ENCODE measurements around the gene NFIC. TPM values are rescaled to one million over a fixed set of nuclear protein-coding genes. Genes with fewer than 3 reads are reported as not detected.
"Not testable (repeated sequence)": the region's sequence is repeated elsewhere in the genome, so short reads cannot be mapped to it uniquely, and the experiment has no call there.

NFIC gene
- total RNA-seq, 1 experiment from 2014 or later, result 75.6 TPM

DNA sequence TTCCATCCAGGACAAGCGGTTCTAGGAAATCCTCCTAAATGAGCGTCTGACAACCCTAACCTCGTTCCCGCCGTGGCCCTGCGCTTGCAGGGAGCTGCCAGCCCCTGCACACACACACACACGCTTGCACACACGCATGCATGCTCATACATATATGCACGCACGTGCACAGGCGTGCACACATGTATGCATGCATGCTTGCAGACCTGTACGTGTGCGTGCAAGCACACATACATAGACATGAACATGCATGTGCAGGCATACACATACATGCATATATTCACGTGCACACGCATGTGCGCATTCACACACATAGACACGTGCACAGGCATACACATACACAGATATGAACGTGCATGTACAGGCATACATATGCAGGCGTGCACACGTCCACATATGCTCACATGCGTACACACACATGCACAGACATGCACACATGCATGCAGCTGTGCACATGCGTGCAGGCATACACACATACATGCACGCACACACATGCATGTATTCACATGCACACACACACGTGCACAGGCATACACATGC is 78.4 kb downstream of the NFIC start:
- intact Hi-C loops (cut with micrococcal nuclease; ENCODE audit: unreplicated experiment), result no loop called here
- Histone ChIP-seq H3K27ac (no peak overlapping the region), H4K20me1 (ENCODE audit: insufficient read depth) (no peaks in the 10 kb centered on the region; the same call in 1 of the 2 replicates), H3K4me3 (no peak overlapping the region), H3K27me3 (ENCODE audit: insufficient read depth, low read depth) (no peaks in the 10 kb centered on the region), H2AFZ (no peak overlapping the region), H3K9me2 (ENCODE audit: insufficient read depth) (no peaks in the 10 kb centered on the region), H3K79me2 (ENCODE audit: low read depth) (no peaks in the 10 kb centered on the region), H3F3A (ENCODE audit: insufficient read depth, low read depth) (peaks cover 3% of the 10 kb centered on the region; the same call in 1 of the 2 replicates), H3K4me2 (no peak overlapping the region), H3K4me1 (replicated peaks; ENCODE audit: insufficient read depth) (no peaks in the 10 kb centered on the region), H3K9me3 (ENCODE audit: insufficient read depth, low read depth) (no peaks in the 10 kb centered on the region), H3K36me3 (ENCODE audit: low read depth) (no peaks in the 10 kb centered on the region)
- DNase-seq, result no peak
- ChIA-PET CTCF (no interaction called here), POLR2A (ENCODE audit: unreplicated experiment) (no interaction called here)
- BruUV-seq (replicated peaks), result no TSS peak
- TF ChIP-seq, protein P1, sequence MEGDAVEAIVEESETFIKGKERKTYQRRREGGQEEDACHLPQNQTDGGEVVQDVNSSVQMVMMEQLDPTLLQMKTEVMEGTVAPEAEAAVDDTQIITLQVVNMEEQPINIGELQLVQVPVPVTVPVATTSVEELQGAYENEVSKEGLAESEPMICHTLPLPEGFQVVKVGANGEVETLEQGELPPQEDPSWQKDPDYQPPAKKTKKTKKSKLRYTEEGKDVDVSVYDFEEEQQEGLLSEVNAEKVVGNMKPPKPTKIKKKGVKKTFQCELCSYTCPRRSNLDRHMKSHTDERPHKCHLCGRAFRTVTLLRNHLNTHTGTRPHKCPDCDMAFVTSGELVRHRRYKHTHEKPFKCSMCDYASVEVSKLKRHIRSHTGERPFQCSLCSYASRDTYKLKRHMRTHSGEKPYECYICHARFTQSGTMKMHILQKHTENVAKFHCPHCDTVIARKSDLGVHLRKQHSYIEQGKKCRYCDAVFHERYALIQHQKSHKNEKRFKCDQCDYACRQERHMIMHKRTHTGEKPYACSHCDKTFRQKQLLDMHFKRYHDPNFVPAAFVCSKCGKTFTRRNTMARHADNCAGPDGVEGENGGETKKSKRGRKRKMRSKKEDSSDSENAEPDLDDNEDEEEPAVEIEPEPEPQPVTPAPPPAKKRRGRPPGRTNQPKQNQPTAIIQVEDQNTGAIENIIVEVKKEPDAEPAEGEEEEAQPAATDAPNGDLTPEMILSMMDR (conservative IDR thresholded peaks at IDR 0.05), result no peak
- TF ChIP-seq EZH2 (IDR thresholded peaks at IDR 0.05; ENCODE audit: low read depth), result no peak

DNA sequence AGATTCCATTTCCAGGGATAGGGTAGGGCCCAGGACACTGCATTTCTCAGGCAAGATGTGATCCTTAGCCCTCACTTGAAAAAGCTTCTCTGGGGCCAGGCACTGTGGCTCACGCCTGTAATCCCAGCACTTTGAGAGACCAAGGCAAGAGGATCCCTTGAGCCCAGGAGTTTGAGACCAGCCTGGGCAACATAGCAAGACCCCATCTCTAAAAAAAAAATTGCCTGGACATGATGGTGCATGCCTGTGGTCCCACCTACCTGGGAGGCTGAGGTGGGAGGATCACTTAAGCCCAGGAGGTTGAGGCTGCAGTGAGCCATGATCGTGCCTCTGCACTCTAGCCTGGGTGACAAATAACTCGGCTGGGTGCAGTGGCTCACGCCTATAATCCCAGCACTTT is 80.3 kb downstream of the NFIC start:
- H3K4me2 ChIP-seq; H3K27me3 ChIP-seq (ENCODE audit: insufficient read depth, low read depth); BruUV-seq (replicated peaks); H3K4me3 ChIP-seq; H3K27ac ChIP-seq; H3K9me3 ChIP-seq (ENCODE audit: insufficient read depth, low read depth); DNase-seq; H3K9me2 ChIP-seq (ENCODE audit: insufficient read depth); intact Hi-C loops (cut with micrococcal nuclease; ENCODE audit: unreplicated experiment); H3K36me3 ChIP-seq (ENCODE audit: low read depth); H4K20me1 ChIP-seq (ENCODE audit: insufficient read depth); POLR2A ChIA-PET (ENCODE audit: unreplicated experiment); H3K79me2 ChIP-seq (ENCODE audit: low read depth); H2AFZ ChIP-seq; CTCF ChIA-PET; H3K4me1 ChIP-seq (replicated peaks; ENCODE audit: insufficient read depth): not testable (repeated sequence)
- H3F3A ChIP-seq (ENCODE audit: insufficient read depth, low read depth), result peaks cover 22% of the 10 kb centered on the region

DNA sequence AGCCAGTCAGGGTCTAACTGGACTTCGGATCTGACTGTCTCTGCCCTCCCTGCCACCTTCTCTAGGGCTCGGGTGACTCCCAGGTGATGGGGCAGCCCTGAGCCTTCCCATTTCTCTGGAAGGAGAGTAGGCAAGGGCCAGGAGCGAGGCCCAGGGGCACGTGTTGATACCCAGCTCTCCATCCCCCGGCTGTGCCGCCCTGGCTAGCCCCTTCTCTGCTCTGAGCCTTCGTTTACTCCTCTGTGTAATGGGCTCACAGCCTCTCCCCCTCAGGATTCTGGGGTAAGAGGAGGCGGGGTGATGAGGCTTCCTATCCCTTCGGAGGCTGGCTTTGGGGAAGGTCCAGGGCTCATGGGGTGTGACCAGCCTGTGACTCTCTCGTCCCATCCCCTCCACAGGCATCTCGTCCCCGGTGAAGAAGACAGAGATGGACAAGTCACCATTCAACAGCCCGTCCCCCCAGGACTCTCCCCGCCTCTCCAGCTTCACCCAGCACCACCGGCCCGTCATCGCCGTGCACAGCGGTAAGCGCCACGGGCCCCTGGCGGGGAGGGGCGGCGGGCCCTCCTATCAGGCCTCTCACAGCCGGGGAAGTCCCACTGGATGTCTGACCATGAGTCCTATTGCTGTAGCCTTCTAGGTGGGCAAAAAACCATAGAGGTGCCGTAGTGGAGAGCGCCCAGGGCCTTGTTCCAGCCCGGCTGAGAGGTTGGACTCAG is 82.4 kb downstream of the NFIC start:
- Histone ChIP-seq H3K27me3 (ENCODE audit: insufficient read depth, low read depth) (no peaks in the 10 kb centered on the region), H3K36me3 (ENCODE audit: low read depth) (no peaks in the 10 kb centered on the region), H3F3A (ENCODE audit: insufficient read depth, low read depth) (peaks cover 26% of the 10 kb centered on the region), H4K20me1 (ENCODE audit: insufficient read depth) (no peaks in the 10 kb centered on the region; the same call in 1 of the 2 replicates), H3K4me3 (no peak overlapping the region), H3K79me2 (ENCODE audit: low read depth) (no peaks in the 10 kb centered on the region), H3K27ac (no peak overlapping the region), H2AFZ (no peak overlapping the region), H3K4me1 (replicated peaks; ENCODE audit: insufficient read depth) (peaks cover 12% of the 10 kb centered on the region), H3K4me2 (no peak overlapping the region), H3K9me3 (ENCODE audit: insufficient read depth, low read depth) (no peaks in the 10 kb centered on the region), H3K9me2 (ENCODE audit: insufficient read depth) (no peaks in the 10 kb centered on the region)
- intact Hi-C loops (cut with micrococcal nuclease; ENCODE audit: unreplicated experiment), result no loop called here
- CTCF ChIA-PET, result no interaction called here
- POLR2A ChIA-PET (ENCODE audit: unreplicated experiment), result no interaction called here
- TF ChIP-seq, protein P1 (conservative IDR thresholded peaks at IDR 0.05), result no peak
- no peak for TF ChIP-seq EZH2 (IDR thresholded peaks at IDR 0.05; ENCODE audit: low read depth)
- no TSS peak for BruUV-seq (replicated peaks)
- no peak for DNase-seq
